HG03442 (cell line): ENCODE data around the gene TCTA.

Source experiments
- ATAC-seq: cut with Tn5 transposase; IDR thresholded peaks from one replicate; pipeline ENCODE4 v1.9.1; 2021; ENCODE audit warnings: mild to moderate bottlenecking, moderate library complexity; ENCODE audit not compliant: unreplicated experiment

Gene TCTA

GRCh38 chr3:49410066-49410845 lies 2.0 kb upstream of the TCTA start:
- no peak for ATAC-seq

DNA sequence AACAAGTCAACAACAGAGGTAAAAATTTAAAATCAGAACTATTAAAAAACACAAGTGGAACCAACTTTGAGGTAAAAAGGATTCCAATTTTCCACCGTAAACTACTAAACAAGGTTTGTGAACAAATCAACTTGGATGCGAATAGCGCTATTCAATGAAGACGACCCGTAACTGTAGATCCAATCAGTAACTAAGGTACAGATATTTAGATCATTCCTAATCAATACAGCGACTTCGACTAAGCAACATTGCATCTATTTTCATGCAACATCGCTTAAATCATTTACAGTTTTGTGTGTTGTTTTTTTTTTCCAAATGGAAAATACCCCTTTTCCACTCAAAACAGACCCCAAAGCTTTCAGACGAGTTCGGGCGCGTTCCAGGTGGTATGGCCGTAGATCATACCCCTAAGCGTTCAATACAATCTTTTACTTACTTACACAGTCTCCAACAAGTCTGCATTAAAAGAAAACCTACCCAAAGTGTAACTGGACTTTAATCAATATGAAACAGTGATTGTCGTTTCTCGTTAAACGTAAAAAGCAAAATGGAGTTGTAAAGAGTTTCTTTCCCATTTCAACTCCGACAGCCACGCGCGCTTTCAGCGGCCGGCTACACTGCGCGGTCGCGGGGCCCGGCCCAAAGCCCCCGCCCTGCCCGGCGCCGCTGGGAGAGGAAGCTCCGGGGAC lies 1.2 kb upstream of the TCTA start:
- ATAC-seq = no peak

- peak; percentile 19 for ATAC-seq
Measured at GRCh38 chr3:49411535-49411967, 672 bp upstream of the TCTA start.

GRCh38 chr3:49412632-49413337 lies 562 bp downstream of the TCTA start:
- no peak for ATAC-seq

GRCh38 chr3:49413338-49413734 lies 1.1 kb downstream of the TCTA start:
- no peak for ATAC-seq

GRCh38 chr3:49414753-49415152 lies 2.5 kb downstream of the TCTA start:
- no peak for ATAC-seq

- no peak for ATAC-seq
Measured at GRCh38 chr3:49415931-49416601, 3.8 kb downstream of the TCTA start.

- ATAC-seq = no peak
Measured at GRCh38 chr3:49416867-49417266, 4.6 kb downstream of the TCTA start.

GRCh38 chr3:49417516-49418120 lies 5.4 kb downstream of the TCTA start:
- no peak for ATAC-seq

GRCh38 chr3:49421890-49422378 lies 9.7 kb downstream of the TCTA start:
- no peak for ATAC-seq

GRCh38 chr3:49422379-49423248 lies 10.4 kb downstream of the TCTA start, which contains the start of gene AMT:
Gene AMT, minus strand, starts transcription at chr3:49422473. Its CDS starts 23 bp downstream, at chr3:49422450.
- no peak for ATAC-seq

- no peak for ATAC-seq
Measured at GRCh38 chr3:49424816-49425215, 12.6 kb downstream of the TCTA start.

- ATAC-seq = no peak
Measured at GRCh38 chr3:49427586-49427985, 15.4 kb downstream of the TCTA start.

GRCh38 chr3:49428752-49429080 lies 16.5 kb downstream of the TCTA start:
- ATAC-seq = no peak

DNA sequence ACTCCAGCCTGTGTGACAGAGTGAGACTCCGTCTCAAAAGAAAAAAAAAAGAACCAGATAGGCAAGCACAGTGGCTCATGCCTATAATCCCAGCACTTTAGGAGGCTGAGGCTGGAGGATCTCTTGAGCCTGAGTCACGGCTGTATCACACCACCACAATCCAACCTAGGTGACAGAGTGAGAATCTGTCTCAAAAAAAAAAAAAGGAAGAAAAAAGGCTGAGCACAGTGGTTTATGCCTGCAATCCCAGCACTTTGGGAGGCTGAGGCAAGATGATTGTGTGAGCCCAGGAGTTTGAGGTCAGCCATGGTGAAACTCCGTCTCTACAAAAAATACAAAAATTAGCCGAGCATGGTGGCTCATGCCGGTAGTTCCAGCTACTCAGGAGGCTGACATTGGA lies 22.5 kb downstream of the TCTA start:
- no peak for ATAC-seq

DNA sequence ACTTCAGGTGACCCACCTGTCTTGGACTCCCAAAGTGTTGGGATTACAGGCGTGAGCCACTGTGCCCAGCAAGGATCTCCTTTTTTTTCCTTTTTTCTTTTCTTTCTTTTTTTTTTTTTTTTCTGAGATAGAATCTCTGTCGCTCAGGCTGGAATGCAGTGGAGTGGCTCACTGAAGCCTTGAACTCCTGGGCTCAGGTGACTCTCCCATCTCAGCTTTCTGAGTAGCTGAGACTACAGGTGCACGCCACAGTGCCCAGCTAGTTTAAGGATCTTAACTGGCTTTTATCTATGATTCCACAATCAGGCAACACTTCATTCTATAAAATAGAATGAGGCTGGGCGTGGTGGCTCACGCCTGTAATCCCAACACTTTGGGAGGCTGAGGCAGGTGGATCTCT lies 33.2 kb downstream of the TCTA start:
- ATAC-seq = no peak

DNA sequence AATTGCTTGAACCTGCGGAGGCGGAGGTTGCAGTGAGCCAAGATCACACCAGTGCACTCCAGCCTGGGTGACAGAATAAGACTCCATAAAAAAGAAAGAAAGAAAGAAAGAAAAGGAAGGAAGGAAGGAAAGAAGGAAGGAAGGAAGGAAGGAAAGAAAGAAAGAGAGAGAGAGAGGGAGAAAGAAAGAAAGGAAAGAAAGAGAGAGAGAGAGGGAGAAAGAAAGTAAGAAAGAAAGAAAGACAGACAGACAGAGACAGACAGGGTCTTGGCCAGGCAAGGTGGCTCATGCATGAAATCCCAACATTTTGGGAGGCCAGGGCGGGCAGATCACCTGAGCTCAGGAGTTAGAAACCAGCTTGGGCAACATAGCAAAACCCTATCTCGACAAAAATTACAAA lies 41.4 kb downstream of the TCTA start:
- ATAC-seq = no peak

GRCh38 chr3:49454458-49454857 lies 42.2 kb downstream of the TCTA start:
- no peak for ATAC-seq

GRCh38 chr3:49454898-49455681 lies 42.9 kb downstream of the TCTA start:
- ATAC-seq = no peak
